SK-N-MC (cell line): ENCODE measurements around the gene ELAVL1.

ENCODE experiments used
- DNase-seq: peaks from one replicate; pipeline ENCODE4 v3.0.0-alpha.2; 2011; ENCODE audit warnings: low read depth, low spot score
- H3K27ac ChIP-seq: fragments of 200-600 bp; sonication (generic); 2 replicates; pipeline ENCODE4 v1.5.1; 2016; ENCODE audit warnings: mixed run types
- H3K36me3 ChIP-seq: fragments of 200-600 bp; sonication (generic); 2 replicates; pipeline ENCODE4 v1.6.1; 2017; ENCODE audit warnings: antibody characterized with exemption, low read length, mixed read lengths; ENCODE audit not compliant: insufficient read depth
- H3K4me3 ChIP-seq: fragments of 200-600 bp; sonication (generic); 2 replicates; pipeline ENCODE4 v1.5.1; 2016
- H3K9ac ChIP-seq: fragments of 200-600 bp; sonication (generic); 2 replicates; pipeline ENCODE4 v1.8.0; 2017; ENCODE audit warnings: mixed run types, mixed read lengths; ENCODE audit not compliant: insufficient read length
- H3K9me3 ChIP-seq: fragments of 200-600 bp; sonication (generic); 2 replicates; pipeline ENCODE4 v1.6.1; 2017; ENCODE audit warnings: low read depth, mild to moderate bottlenecking, antibody characterized with exemption, low read length, moderate library complexity, mixed read lengths
- EZH2 ChIP-seq: fragments of 200-600 bp; sonication (generic); IDR thresholded peaks from one replicate; pipeline ENCODE4 v1.6.1; 2017; ENCODE audit warnings: antibody characterized with exemption
- FOXP2 ChIP-seq: optimal IDR thresholded peaks from 2 replicates; pipeline ENCODE3; 2011; ENCODE audit warnings: mild to moderate bottlenecking, moderate library complexity; ENCODE audit not compliant: insufficient read depth; ENCODE audit errors: extremely low read length, control extremely low read depth
- POLR2AphosphoS5 ChIP-seq: IDR thresholded peaks from 2 replicates; pipeline ENCODE4 v1.6.1; 2012; ENCODE audit warnings: mild to moderate bottlenecking, low read depth, low read length, borderline replicate concordance

The ELAVL1 gene

DNA sequence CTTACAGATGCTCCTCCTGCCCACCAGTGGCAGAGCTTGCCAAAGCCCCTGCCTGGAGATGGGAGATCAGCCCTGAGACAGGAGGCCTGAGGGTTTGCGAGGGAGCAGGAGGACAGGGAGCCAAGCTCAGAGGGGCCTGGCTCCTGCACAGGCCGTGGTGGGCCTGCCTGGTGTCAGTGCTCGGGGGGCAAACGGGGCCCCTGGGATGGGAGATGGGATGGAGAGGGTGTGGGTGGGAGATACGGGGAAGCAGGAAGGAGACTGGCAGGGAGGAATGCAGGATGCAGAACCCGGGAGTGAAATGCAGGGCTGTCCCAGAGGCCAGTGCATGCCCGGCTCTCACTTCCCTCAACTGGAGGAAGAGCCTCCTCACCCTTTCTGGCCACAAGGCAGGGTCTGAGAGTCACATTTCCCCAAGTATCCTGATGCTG is 19.9 kb downstream of the ELAVL1 start:
- TF ChIP-seq EZH2: no peak
- no peak for TF ChIP-seq FOXP2
- no peak for TF ChIP-seq POLR2AphosphoS5
- Histone ChIP-seq H3K9me3 (no peaks in the 10 kb centered on the region), H3K9ac (no peak overlapping the region), H3K36me3 (peaks cover 90% of the 10 kb centered on the region), H3K4me3 (no peak overlapping the region), H3K27ac (no peak overlapping the region)
- DNase-seq: no peak

DNA sequence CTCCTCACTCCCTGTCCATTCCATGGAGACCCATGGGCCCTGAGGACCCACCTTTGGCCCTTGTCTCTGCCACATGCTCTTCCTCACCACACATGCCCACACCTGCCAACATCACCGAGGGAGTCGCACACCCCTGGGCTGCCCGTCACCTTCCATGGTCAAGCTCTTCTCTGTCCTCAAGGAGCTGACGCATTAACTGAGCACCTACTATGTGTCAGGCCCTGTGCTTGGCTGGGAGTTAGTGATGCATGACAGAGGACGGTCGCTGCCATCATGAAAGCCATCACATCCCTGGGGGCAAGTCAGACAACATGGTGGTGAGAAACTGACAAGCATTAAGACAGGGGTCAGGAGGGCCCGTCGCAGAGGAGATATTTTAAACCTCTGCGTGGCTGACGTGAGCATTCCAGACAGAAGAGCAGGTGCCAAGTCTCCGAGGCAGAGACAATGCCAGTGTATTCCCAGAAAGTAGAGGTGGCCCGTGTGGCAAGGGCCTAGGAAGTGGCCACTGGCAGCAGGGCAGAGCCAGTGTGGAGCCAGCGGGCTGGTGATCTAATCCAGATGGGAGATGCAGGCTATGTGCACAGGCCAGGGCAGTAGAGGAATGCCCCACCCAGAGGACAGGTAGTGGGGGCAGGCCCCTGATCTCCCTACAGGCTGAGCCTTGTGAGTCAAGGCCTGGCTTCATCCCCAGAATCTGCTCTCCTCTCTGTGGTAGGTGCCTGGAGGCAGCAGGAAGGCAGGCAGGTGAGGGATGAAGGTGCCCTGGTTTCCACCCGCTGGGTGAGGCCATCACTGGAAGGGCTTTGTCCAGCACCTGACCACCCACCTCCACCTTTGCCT is 21.2 kb downstream of the ELAVL1 start:
- TF ChIP-seq EZH2 (no peak), POLR2AphosphoS5 (no peak), FOXP2 (no peak)
- Histone ChIP-seq H3K4me3 (no peak overlapping the region), H3K9ac (no peak overlapping the region), H3K27ac (no peak overlapping the region), H3K9me3 (no peaks in the 10 kb centered on the region), H3K36me3 (peaks cover 91% of the 10 kb centered on the region)
- no peak for DNase-seq

DNA sequence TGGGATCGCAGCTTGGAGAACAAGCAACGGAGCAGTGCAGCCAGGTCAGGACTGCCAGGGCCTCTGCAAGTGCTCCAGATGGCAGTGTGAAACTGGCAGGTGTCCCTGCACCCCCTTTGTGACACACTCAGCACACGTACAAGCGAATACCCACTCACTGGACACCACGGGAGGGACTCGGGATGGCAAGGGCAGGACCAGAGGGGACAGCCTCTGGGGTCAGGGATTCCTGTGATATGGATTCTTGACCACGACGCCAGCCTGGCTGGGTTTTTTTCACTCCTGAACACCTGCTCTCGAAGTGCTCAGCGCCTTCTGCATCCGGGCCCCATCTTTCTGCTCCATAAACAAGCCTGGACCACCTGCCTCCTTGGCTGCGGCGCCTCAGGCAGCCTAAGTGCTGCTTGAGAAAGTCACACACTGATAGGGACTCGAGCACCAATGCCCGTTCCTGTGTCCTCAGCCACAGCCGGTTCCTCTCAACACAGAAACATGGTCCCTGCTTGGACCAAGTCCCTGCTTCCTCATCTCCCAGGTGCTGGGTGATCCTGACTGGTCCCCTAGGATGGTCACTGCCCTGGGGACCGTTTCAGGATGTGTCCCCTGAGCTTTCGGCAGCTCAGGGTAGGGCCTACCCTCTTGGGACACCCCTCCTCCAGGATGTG is 22.0 kb downstream of the ELAVL1 start:
- Histone ChIP-seq H3K9me3 (no peaks in the 10 kb centered on the region), H3K9ac (no peak overlapping the region), H3K36me3 (peaks cover 90% of the 10 kb centered on the region), H3K4me3 (no peak overlapping the region), H3K27ac (no peak overlapping the region)
- TF ChIP-seq POLR2AphosphoS5 (no peak), EZH2 (no peak), FOXP2 (no peak)
- DNase-seq: no peak

DNA sequence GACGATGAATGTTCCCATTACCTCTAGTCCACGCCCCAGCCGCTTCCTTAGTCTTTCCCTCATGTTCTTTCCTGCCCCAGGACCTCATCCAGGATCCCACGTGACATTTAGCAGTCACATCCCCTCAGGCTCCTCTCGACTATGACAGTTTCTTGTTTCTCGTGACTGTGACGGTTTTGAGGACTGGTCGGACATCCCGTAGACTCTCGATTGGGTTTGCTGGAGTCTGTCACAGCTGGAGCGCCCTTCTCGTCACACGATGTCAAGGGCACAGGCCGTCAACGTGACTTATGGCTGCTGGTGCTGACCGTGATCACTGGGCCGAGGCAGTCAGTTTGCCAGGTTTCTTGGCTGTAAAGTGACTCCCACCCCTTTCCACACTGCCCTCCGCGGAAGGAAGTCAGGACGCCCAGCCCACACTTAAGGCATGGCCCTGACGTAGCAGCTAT is 22.8 kb downstream of the ELAVL1 start:
- DNase-seq: no peak
- Histone ChIP-seq H3K9me3 (no peaks in the 10 kb centered on the region), H3K4me3 (no peak overlapping the region), H3K27ac (no peak overlapping the region), H3K36me3 (peaks cover 90% of the 10 kb centered on the region), H3K9ac (no peak overlapping the region)
- TF ChIP-seq FOXP2 (no peak), POLR2AphosphoS5 (no peak), EZH2 (no peak)

DNA sequence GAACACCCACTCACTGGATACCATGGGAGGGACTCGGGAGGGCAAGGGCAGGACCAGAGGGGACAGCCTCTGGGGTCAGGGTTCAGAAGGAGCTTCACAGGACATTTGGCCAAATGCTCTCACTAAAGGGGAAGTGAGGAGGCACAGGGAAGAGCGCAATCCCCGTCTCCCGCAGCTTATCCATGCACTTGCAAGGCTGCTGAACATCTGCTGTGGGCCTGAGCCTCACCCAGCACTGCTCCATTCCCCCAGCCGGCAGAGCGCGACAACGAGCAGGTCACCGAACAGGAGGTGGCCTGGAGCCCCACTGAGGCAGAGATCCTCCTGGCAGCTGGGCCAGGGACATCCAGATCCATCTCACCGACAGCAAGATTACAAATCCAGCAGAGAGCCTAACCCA is 23.3 kb downstream of the ELAVL1 start:
- peaks cover 91% of the 10 kb centered on the region for H3K36me3 ChIP-seq
- TF ChIP-seq EZH2 (no peak), FOXP2 (no peak), POLR2AphosphoS5 (no peak)
- no peak overlapping the region for H3K4me3 ChIP-seq
- no peak overlapping the region for H3K27ac ChIP-seq
- H3K9me3 ChIP-seq: no peaks in the 10 kb centered on the region
- no peak overlapping the region for H3K9ac ChIP-seq
- no peak for DNase-seq

DNA sequence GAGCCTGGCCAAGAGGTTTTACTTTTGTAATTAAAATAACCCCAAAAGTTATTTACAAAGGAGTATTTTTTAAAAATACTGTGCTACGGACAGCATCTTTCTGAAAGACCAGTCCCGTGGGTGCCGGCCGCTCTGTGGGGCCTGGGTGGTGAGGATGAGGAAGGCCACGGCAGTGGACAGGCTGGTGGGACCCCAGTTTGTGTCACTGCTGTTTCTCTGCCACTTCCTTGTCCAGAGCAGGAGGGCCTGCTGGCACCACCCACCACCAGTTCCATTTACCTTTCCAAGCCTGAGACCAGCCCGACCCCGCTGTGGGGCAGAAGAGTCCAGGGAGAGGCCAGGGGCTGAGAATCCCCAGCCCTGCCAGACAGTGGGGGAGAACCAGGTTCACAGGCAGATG is 23.8 kb downstream of the ELAVL1 start:
- Histone ChIP-seq H3K9me3 (no peaks in the 10 kb centered on the region), H3K36me3 (peaks cover 92% of the 10 kb centered on the region), H3K9ac (no peak overlapping the region), H3K27ac (no peak overlapping the region), H3K4me3 (no peak overlapping the region)
- TF ChIP-seq FOXP2 (no peak), EZH2 (no peak), POLR2AphosphoS5 (no peak)
- no peak for DNase-seq

DNA sequence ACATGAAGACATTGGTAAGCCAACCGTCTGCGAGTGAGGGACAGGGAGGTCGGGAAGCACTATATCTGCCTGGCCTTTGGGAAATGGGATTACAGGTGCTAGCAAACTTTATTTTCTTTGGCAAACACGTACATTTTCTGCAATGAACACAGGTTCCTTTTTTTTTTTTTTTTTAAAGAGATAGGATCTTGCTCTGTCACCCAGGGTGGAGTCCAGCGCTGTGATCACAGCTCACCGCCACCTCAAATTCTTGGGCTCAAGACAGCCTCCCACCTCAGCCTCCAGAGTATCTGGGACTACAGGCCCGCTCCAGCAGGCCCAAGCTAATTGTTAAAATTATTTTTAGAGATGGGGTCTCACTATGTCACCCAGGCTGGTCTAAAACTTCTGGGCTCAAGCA is 24.2 kb downstream of the ELAVL1 start:
- no peak for TF ChIP-seq EZH2
- TF ChIP-seq FOXP2: no peak
- no peak for TF ChIP-seq POLR2AphosphoS5
- H3K27ac ChIP-seq: no peak overlapping the region
- no peaks in the 10 kb centered on the region for H3K9me3 ChIP-seq
- DNase-seq: no peak
- no peak overlapping the region for H3K4me3 ChIP-seq
- H3K9ac ChIP-seq: no peak overlapping the region
- H3K36me3 ChIP-seq: peaks cover 87% of the 10 kb centered on the region

DNA sequence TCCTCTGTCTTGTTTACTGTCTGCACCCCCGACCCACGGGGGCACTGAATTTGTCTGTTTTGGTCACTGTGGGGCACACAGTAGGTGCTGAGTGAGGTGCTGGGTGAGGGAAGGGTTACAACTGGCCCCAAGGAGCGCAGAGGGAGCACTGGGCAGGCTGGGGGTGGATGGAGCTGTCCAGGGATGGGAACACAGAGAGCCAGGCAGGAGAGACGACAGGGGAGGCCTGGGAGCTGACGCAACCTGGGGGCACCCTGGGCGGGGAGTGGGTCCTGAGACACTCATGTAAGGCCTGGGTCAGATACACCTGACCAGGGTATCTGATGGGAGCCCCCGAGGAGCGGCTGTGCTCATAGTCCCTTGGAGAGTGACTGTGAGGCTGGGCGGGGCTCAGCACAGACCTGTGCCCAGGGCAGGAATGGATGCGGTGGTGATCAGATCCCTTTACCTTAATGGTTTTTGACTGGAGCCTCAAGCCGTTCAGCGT is 24.8 kb downstream of the ELAVL1 start:
- no peak for DNase-seq
- Histone ChIP-seq H3K36me3 (peaks cover 82% of the 10 kb centered on the region), H3K27ac (no peak overlapping the region), H3K9ac (no peak overlapping the region), H3K4me3 (no peak overlapping the region), H3K9me3 (no peaks in the 10 kb centered on the region)
- no peak for TF ChIP-seq FOXP2
- TF ChIP-seq EZH2: no peak
- TF ChIP-seq POLR2AphosphoS5: no peak

DNA sequence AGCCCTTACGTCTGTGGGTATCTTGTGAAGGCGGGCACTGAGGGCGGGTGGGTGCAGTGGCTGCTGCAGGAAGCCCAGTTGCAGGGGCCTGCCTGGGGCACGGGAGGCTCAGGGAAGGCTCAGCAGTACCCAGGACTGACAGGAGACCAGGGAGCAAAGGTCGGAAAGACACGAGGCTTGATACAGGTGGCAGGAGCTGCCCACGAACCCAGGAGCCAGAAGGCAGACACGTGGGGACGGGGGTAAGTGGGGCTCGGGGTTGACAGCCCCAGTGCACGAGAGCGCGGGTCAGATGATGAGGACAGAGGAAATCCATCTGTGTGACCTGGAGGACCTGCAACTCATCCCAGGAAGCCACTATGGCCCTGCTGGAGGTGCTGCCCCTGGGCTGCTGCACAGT is 25.3 kb downstream of the ELAVL1 start:
- no peaks in the 10 kb centered on the region for H3K9me3 ChIP-seq
- H3K4me3 ChIP-seq: no peak overlapping the region
- H3K36me3 ChIP-seq: peaks cover 77% of the 10 kb centered on the region
- no peak for DNase-seq
- H3K27ac ChIP-seq: no peak overlapping the region
- TF ChIP-seq FOXP2 (no peak), POLR2AphosphoS5 (no peak)
- no peak overlapping the region for H3K9ac ChIP-seq
